ENCODE data around the gene PIGL.

PIGL gene

GRCh38 chr17:16374146-16374938 lies 157.3 kb downstream of the PIGL start:
- DNase-seq: no peak
- no peak for TF ChIP-seq CTCF (IDR thresholded peaks at IDR 0.05; ENCODE audit: low read depth, low read length)
- H3K27ac ChIP-seq: no peak overlapping the region
- no peak overlapping the region for H3K4me3 ChIP-seq (ENCODE audit: low read depth, low read length)
- no peaks in the 10 kb centered on the region for H3K27me3 ChIP-seq (ENCODE audit: insufficient read depth, low read depth, severe bottlenecking)
- H3K9me3 ChIP-seq (ENCODE audit: severe bottlenecking): no peaks in the 10 kb centered on the region
- H3K36me3 ChIP-seq: no peaks in the 10 kb centered on the region
